Embryonic facial prominence (tissue), 1 donor: ENCODE results near the gene RPS16.

Experiments
- DNase-seq: peaks from one replicate; pipeline ENCODE4 v3.0.0-alpha.2; 2016; ENCODE audit errors: extremely low spot score

RPS16 gene

GRCh38 chr19:39388657-39389056 is 47.1 kb downstream of the RPS16 start:
- DNase-seq, result no peak

- DNase-seq, result no peak
Measured at GRCh38 chr19:39386557-39386956, 49.2 kb downstream of the RPS16 start.

GRCh38 chr19:39385629-39386411 is 49.9 kb downstream of the RPS16 start:
- DNase-seq, result no peak

DNA sequence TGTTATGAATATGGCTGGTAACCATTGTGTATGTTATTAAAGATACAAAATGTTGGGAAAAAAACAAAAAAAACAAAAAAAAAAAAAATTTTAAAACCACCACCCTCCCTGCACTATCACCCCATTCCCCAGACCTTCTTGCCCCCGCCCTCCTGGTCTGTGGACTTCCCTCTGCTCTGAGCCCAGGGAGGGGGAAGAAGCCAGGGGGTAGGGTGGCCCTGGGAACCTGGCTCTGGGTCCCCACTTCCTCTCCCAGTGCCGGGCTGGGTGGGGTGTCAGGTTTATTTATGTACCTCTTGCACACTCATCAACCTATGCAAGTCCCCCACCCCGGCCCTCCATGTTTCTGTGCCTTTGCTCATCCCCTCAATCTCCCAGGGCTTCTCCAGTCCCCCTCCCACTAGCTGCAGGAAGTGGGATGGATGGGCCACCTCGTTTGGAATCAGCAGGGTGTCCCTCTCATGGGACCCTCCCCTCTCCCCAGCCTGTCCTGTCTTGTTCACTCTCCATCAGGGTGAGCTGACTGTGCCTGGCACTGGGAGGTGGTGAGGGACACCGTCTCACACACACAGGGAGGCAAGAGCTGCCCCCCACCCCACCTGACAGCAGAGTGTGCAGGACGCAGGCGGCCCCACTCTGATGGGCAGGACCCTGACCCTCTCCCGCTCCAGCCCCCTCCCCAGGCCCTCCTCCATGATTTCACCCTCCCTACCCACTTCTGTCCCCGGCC is 50.7 kb downstream of the RPS16 start:
- DNase-seq, result no peak
